IPS-20b (cell line): ENCODE results near the gene LRP4.

Experiments used
- H3K27ac ChIP-seq: one replicate; pipeline ENCODE4 v1.5.1; 2013; ENCODE audit warnings: low read length
- H3K27me3 ChIP-seq: 2 replicates; pipeline ENCODE4 v1.6.1; 2013; ENCODE audit warnings: mild to moderate bottlenecking, low read length, inconsistent platforms; ENCODE audit not compliant: insufficient read depth
- H3K36me3 ChIP-seq: 2 replicates; pipeline ENCODE4 v1.6.1; 2013; ENCODE audit warnings: low read depth, mild to moderate bottlenecking, inconsistent platforms, low read length, moderate library complexity; ENCODE audit not compliant: insufficient read depth
- H3K4me1 ChIP-seq: 2 replicates; pipeline ENCODE4 v1.6.1; 2013; ENCODE audit warnings: mild to moderate bottlenecking, control low read depth, inconsistent platforms, low read length, moderate library complexity; ENCODE audit not compliant: insufficient read depth
- H3K4me3 ChIP-seq: 2 replicates; pipeline ENCODE4 v1.5.1; 2013; ENCODE audit warnings: mild to moderate bottlenecking, low read length, inconsistent platforms
- H3K9ac ChIP-seq: 2 replicates; pipeline ENCODE4 v1.6.1; 2013; ENCODE audit warnings: low read depth, mild to moderate bottlenecking, inconsistent platforms, low read length, moderate library complexity
- H3K9me3 ChIP-seq: 2 replicates; pipeline ENCODE4 v1.6.1; 2013; ENCODE audit warnings: mild to moderate bottlenecking, low read depth, low read length, inconsistent platforms; ENCODE audit not compliant: insufficient read depth

Gene LRP4

DNA sequence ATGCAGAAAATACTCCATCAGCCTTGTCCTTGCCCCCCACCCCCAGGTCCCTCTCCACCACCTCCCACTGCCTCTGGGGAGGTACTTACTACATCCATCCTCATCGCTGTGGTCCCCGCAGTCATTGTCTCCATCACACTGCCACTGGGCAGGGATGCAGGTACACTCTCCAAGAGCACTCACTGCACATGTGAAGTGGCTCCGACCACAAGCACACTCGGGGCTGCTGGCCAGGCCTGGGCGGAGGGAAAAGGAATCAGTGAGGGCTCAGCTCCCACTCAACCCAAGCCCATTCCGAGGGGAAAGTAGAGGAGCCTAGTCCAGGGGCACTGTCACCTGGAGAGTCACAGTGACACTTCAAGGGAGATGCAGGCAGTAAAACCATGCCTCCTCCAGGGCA is 15.7 kb downstream of the LRP4 start:
- Histone ChIP-seq H3K27ac (no peak overlapping the region), H3K9ac (no peak overlapping the region), H3K27me3 (no peaks in the 10 kb centered on the region), H3K36me3 (peaks cover 23% of the 10 kb centered on the region; the same call in 1 of the 2 replicates), H3K9me3 (no peaks in the 10 kb centered on the region), H3K4me3 (no peak overlapping the region), H3K4me1 (peaks cover 21% of the 10 kb centered on the region; the same call in 1 of the 2 replicates)

GRCh38 chr11:46901156-46901555 is 17.2 kb downstream of the LRP4 start:
- peaks cover 30% of the 10 kb centered on the region for H3K36me3 ChIP-seq
- no peaks in the 10 kb centered on the region for H3K9me3 ChIP-seq
- H3K27me3 ChIP-seq: no peaks in the 10 kb centered on the region
- no peak overlapping the region for H3K27ac ChIP-seq
- H3K9ac ChIP-seq: no peak overlapping the region
- H3K4me3 ChIP-seq: no peak overlapping the region
- H3K4me1 ChIP-seq: peaks cover 7% of the 10 kb centered on the region; the same call in 1 of the 2 replicates

DNA sequence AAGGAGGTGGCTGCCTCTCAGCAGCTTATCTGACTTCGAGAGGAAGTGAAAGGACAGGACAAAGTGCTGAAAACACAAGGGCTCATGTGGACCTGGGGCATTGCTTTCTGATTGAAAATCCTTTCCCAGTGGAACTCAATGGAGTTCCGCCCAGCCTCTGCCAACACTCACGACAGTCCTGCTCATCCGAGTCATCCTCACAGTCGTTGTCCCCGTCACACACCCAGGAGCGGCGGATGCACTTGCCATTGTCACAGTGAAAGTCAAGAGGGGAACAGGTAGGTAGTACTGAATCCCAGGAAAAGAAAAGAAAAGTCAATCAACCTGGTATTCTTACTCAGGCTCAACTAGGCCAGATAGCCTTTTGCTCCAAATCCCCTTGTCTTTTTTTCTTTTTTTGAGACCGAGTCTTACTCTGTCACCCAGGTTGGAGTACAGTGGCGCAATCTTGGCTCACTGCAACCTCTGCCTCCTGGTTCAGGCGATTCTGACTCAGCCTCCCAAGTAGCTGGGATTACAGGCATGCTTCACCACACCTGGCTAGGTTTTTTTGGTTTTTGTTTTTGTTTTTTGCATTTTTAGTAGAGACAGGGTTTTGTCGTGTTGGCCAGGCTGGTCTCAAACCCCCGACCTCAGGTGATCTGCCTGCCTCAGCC is 18.1 kb downstream of the LRP4 start:
- peaks cover 37% of the 10 kb centered on the region for H3K36me3 ChIP-seq
- H3K9me3 ChIP-seq: no peaks in the 10 kb centered on the region
- H3K27ac ChIP-seq: no peak overlapping the region
- H3K9ac ChIP-seq: no peak overlapping the region
- no peak overlapping the region for H3K4me3 ChIP-seq
- H3K4me1 ChIP-seq: peaks cover 7% of the 10 kb centered on the region; the same call in 1 of the 2 replicates
- no peaks in the 10 kb centered on the region for H3K27me3 ChIP-seq

DNA sequence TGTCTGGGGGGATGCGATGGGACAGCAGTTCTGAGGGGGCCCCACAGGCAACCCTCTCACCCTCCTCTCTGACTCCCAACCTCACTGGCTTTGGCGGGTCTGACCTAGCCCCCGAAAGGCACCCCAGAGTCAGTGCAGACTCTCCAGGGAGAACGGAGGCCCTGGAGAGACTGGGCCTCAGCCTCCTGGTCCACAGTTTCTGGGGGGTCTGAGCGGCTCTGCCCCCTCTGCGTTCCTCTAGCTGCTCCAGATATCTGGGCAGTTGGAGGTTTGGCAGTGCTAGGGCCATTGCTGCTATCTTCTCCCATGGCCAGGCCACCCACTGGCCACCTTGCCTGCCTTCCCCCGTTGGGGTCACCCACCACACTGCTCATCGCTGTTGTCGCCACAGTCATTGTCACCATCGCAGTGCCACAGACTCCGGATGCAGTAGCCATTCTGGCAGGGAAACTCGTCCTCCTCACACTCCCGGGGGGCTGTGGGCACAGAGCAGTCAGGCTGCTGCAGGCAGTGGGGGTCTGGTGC is 18.8 kb downstream of the LRP4 start:
- Histone ChIP-seq H3K9ac (no peak overlapping the region), H3K27me3 (no peaks in the 10 kb centered on the region), H3K4me3 (no peak overlapping the region), H3K27ac (no peak overlapping the region), H3K9me3 (no peaks in the 10 kb centered on the region), H3K4me1 (peaks cover 3% of the 10 kb centered on the region; the same call in 1 of the 2 replicates), H3K36me3 (peaks cover 43% of the 10 kb centered on the region)

DNA sequence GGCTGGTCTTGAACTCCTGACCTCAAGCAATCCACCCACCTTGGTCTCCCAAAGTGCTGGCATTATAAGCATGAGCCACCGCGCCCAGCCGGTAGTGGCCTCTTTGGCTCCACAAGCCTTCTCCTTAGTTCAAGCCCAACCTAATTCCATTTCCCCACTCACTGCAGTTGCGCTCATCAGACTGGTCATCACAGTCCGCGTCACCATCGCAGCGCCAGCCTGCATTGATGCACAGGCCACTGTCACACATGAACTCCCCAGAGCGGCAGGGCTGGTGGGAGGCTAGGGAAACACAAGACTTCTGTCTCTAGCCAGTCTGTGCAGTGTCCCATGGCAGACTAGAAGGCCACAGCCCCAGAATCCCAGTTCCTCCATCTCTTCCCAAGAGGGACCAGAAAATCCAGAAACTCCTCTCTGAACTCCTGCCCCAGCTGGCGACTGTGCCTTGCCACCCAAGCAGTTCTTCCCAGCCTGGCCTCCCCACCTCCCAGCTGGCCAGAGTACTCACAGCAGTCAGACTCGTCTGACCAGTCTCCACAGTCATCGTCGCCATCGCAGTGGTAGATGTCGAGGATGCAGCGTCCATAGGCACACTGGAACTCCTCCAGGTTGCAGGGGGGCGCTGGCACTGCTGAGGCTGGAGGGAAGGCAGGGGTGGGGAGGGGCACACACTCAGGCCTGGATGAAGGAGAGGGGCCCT is 19.8 kb downstream of the LRP4 start:
- H3K27me3 ChIP-seq: no peaks in the 10 kb centered on the region
- H3K9ac ChIP-seq: no peak overlapping the region
- H3K36me3 ChIP-seq: peaks cover 48% of the 10 kb centered on the region
- H3K27ac ChIP-seq: no peak overlapping the region
- peaks cover 2% of the 10 kb centered on the region; the same call in 1 of the 2 replicates for H3K4me1 ChIP-seq
- H3K9me3 ChIP-seq: no peaks in the 10 kb centered on the region
- H3K4me3 ChIP-seq: no peak overlapping the region

DNA sequence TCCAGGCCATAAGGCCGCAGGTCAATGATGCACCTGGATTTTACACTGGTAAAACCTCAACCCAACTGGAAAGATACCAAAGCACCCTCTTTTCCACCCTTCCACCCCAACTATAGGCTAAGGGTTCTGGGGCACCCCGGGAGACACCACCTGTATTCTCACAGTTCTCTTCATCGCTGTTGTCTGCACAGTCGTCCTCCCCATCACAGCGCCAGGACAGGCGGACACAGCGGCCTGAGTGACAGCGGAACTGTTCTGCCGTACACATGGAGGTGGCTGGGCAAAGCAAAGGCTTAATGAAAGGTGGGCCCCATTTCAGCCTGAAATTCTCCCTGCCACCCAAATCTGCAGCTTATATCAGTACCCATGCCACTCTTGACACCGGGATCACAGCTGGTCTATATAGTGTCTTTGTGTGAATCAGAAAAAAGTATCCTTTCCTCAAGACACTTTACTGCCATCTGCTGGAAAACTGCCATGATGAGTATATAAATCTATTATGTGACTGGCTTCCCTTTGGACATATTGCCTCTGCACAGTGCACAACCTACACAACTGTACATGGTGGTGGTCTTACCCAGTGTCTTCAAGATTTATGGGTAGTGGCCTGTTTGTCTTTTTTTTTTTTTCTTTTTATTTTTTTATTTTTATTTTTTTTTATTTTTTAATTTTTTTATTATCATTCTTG is 21.5 kb downstream of the LRP4 start:
- Histone ChIP-seq H3K27ac (no peak overlapping the region), H3K9ac (no peak overlapping the region), H3K36me3 (peaks cover 60% of the 10 kb centered on the region), H3K4me1 (no peaks in the 10 kb centered on the region), H3K9me3 (no peaks in the 10 kb centered on the region), H3K27me3 (no peaks in the 10 kb centered on the region), H3K4me3 (no peak overlapping the region)

DNA sequence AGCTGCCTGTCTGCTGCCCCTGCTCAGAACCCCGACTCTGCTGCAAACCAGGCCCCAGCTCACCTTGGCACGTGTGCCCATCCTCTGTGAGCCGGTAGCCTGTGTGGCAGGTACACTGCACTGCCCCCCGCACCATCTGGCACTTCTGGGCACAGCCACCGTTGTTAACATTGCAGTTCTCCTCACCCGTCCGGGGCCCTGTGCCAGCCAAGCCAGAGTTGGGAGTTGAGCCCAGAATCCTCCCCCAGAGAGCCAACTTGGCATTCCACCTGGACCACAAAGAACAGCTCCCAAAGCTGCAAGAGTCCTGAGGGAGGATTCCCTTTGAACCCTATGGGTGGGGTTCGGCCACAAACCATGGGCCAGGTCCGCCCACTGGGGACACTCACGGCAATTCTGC is 22.5 kb downstream of the LRP4 start:
- Histone ChIP-seq H3K4me1 (no peaks in the 10 kb centered on the region), H3K27me3 (no peaks in the 10 kb centered on the region), H3K36me3 (peaks cover 60% of the 10 kb centered on the region), H3K27ac (no peak overlapping the region), H3K9me3 (no peaks in the 10 kb centered on the region), H3K9ac (no peak overlapping the region), H3K4me3 (no peak overlapping the region)

GRCh38 chr11:46894961-46895360 is 23.4 kb downstream of the LRP4 start:
- H3K36me3 ChIP-seq: peaks cover 60% of the 10 kb centered on the region
- H3K4me3 ChIP-seq: no peak overlapping the region
- H3K27ac ChIP-seq: no peak overlapping the region
- H3K9ac ChIP-seq: no peak overlapping the region
- H3K27me3 ChIP-seq: no peaks in the 10 kb centered on the region
- no peaks in the 10 kb centered on the region for H3K9me3 ChIP-seq
- H3K4me1 ChIP-seq: no peaks in the 10 kb centered on the region

DNA sequence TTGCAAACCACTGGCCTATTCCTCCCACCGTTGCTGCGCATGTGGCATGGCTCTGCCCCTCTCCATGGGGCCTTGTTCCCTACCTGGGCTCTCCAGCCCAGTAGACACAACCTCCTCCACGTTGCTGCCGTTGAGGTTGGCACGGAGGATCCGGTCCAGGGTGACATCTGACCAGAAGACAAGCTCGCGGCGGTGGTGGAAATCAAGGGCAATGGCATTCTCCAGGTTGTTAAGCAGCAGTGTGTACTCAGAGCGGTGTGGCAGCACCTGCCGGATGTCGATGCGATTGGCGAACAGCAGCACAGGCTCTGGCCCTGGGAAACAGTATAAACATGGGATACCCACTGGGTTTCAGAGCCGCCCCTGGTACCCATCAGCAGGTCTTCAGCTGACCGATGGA is 23.8 kb downstream of the LRP4 start:
- no peak overlapping the region for H3K4me3 ChIP-seq
- H3K36me3 ChIP-seq: peaks cover 60% of the 10 kb centered on the region
- H3K27me3 ChIP-seq: no peaks in the 10 kb centered on the region
- H3K9ac ChIP-seq: no peak overlapping the region
- no peaks in the 10 kb centered on the region for H3K4me1 ChIP-seq
- H3K27ac ChIP-seq: no peak overlapping the region
- no peaks in the 10 kb centered on the region for H3K9me3 ChIP-seq

DNA sequence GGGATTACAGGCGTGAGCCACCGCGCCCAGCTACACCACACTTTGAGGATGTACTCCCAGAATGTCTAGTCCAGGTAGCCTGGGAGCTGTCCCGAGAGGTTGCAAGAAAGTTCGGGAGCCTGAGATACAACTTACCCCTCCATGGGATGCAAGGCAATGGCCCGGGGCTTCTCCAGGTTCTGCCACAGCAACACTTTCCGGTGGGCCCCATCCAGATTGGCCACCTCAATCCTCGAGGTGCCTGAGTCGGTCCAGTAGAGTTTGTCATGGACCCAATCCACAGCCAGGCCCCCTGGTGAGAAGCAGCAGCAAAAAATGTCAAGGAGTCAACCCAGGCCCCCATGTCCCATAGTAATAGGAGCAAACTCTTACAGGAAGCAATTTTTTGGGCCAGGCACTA is 25.5 kb downstream of the LRP4 start:
- Histone ChIP-seq H3K27ac (no peak overlapping the region), H3K4me1 (no peaks in the 10 kb centered on the region), H3K9ac (no peak overlapping the region), H3K4me3 (no peak overlapping the region), H3K27me3 (no peaks in the 10 kb centered on the region), H3K36me3 (peaks cover 57% of the 10 kb centered on the region), H3K9me3 (no peaks in the 10 kb centered on the region)

- Histone ChIP-seq H3K4me1 (no peaks in the 10 kb centered on the region), H3K36me3 (peaks cover 60% of the 10 kb centered on the region), H3K4me3 (no peak overlapping the region), H3K9ac (no peak overlapping the region), H3K9me3 (no peaks in the 10 kb centered on the region), H3K27me3 (no peaks in the 10 kb centered on the region), H3K27ac (no peak overlapping the region)
Observed at GRCh38 chr11:46892109-46892508, 26.2 kb downstream of the LRP4 start.
